ENCODE data around the gene CLASRP. TPM values are rescaled to one million over a fixed set of nuclear protein-coding genes. Genes with fewer than 3 reads are reported as not detected.
"Not testable (repeated sequence)": the region's sequence is repeated elsewhere in the genome, so short reads cannot be mapped to it uniquely, and the experiment has no call there.

CLASRP gene
- total and polyA plus RNA-seq, 2 donors (not counting 1 experiment from before 2014, with no cell fraction given), result 12.1 to 15.7 TPM

GRCh38 chr19:44993926-44994537 is 44.8 kb upstream of the CLASRP start:
- no peak for TF ChIP-seq CTCF (conservative IDR thresholded peaks at IDR 0.05 in 1 of 2, IDR thresholded peaks at IDR 0.05 in 1 of 2; ENCODE audit: low read depth in 1 of 2, low read length in 2 of 2)
- TF ChIP-seq EZH2 (IDR thresholded peaks at IDR 0.05; ENCODE audit: low read length, missing control alignments), result no peak
- Histone ChIP-seq H3K4me3 (replicated peaks in 1 of 4; ENCODE audit: control extremely low read depth in 1 of 4, insufficient read depth in 1 of 4, low read depth in 3 of 4, low read length in 4 of 4) (no peak overlapping the region), H3K27ac (ENCODE audit: insufficient read depth, low read length) (no peak overlapping the region), H3K36me3 (ENCODE audit: control insufficient read depth, insufficient read depth, low read length) (peaks cover 14% of the 10 kb centered on the region), H3K9ac (ENCODE audit: insufficient read depth, low read length) (no peak overlapping the region), H3K9me3 (ENCODE audit: control insufficient read depth, insufficient read depth, low read depth, low read length) (no peaks in the 10 kb centered on the region), H4K20me1 (ENCODE audit: control insufficient read depth, extremely low read depth, insufficient read depth, low read length) (no peaks in the 10 kb centered on the region), H3K79me2 (ENCODE audit: control insufficient read depth, insufficient read depth, low read length) (no peaks in the 10 kb centered on the region), H3K27me3 (ENCODE audit: control insufficient read depth, insufficient read depth, low read length) (no peaks in the 10 kb centered on the region), H3K4me1 (ENCODE audit: control insufficient read depth, extremely low read depth, insufficient read depth, low read length) (no peaks in the 10 kb centered on the region), H2AFZ (ENCODE audit: low read length) (no peak overlapping the region), H3K4me2 (ENCODE audit: extremely low read depth, insufficient read depth, low read length) (no peak overlapping the region)
- no peak for DNase-seq (ENCODE audit: low read depth in 2 of 2)

GRCh38 chr19:44998025-44998424 is 40.8 kb upstream of the CLASRP start:
- H3K27ac ChIP-seq (ENCODE audit: insufficient read depth, low read length), result no peak overlapping the region
- no peak overlapping the region for H3K4me3 ChIP-seq (replicated peaks in 1 of 4; ENCODE audit: control extremely low read depth in 1 of 4, insufficient read depth in 1 of 4, low read depth in 3 of 4, low read length in 4 of 4)
- DNase-seq (ENCODE audit: low read depth in 2 of 2), result no peak
- H3K36me3 ChIP-seq (ENCODE audit: control insufficient read depth, insufficient read depth, low read length), result peaks cover 2% of the 10 kb centered on the region
- no peaks in the 10 kb centered on the region for H3K27me3 ChIP-seq (ENCODE audit: control insufficient read depth, insufficient read depth, low read length)
- no peak overlapping the region for H3K4me2 ChIP-seq (ENCODE audit: extremely low read depth, insufficient read depth, low read length)
- no peaks in the 10 kb centered on the region for H3K79me2 ChIP-seq (ENCODE audit: control insufficient read depth, insufficient read depth, low read length)
- TF ChIP-seq EZH2 (IDR thresholded peaks at IDR 0.05; ENCODE audit: low read length, missing control alignments) (no peak), CTCF (conservative IDR thresholded peaks at IDR 0.05 in 1 of 2, IDR thresholded peaks at IDR 0.05 in 1 of 2; ENCODE audit: low read depth in 1 of 2, low read length in 2 of 2) (no peak)
- H3K9me3 ChIP-seq (ENCODE audit: control insufficient read depth, insufficient read depth, low read depth, low read length), result no peaks in the 10 kb centered on the region
- H4K20me1 ChIP-seq (ENCODE audit: control insufficient read depth, extremely low read depth, insufficient read depth, low read length), result no peaks in the 10 kb centered on the region
- H3K9ac ChIP-seq (ENCODE audit: insufficient read depth, low read length), result no peak overlapping the region
- peaks cover 3% of the 10 kb centered on the region for H3K4me1 ChIP-seq (ENCODE audit: control insufficient read depth, extremely low read depth, insufficient read depth, low read length)
- no peak overlapping the region for H2AFZ ChIP-seq (ENCODE audit: low read length)

GRCh38 chr19:44999131-44999925 is 39.5 kb upstream of the CLASRP start:
- not testable (repeated sequence) for DNase-seq (ENCODE audit: low read depth in 2 of 2); H3K79me2 ChIP-seq (ENCODE audit: control insufficient read depth, insufficient read depth, low read length); H3K4me2 ChIP-seq (ENCODE audit: extremely low read depth, insufficient read depth, low read length); H3K27ac ChIP-seq (ENCODE audit: insufficient read depth, low read length); H3K9ac ChIP-seq (ENCODE audit: insufficient read depth, low read length); H2AFZ ChIP-seq (ENCODE audit: low read length); H3K27me3 ChIP-seq (ENCODE audit: control insufficient read depth, insufficient read depth, low read length); H4K20me1 ChIP-seq (ENCODE audit: control insufficient read depth, extremely low read depth, insufficient read depth, low read length); H3K4me3 ChIP-seq (replicated peaks in 1 of 4; ENCODE audit: control extremely low read depth in 1 of 4, insufficient read depth in 1 of 4, low read depth in 3 of 4, low read length in 4 of 4); H3K4me1 ChIP-seq (ENCODE audit: control insufficient read depth, extremely low read depth, insufficient read depth, low read length); H3K36me3 ChIP-seq (ENCODE audit: control insufficient read depth, insufficient read depth, low read length); H3K9me3 ChIP-seq (ENCODE audit: control insufficient read depth, insufficient read depth, low read depth, low read length)

- Histone ChIP-seq H2AFZ (ENCODE audit: low read length) (peak overlapping the region; percentile 87), H3K27ac (ENCODE audit: insufficient read depth, low read length) (peak overlapping the region; percentile 38)
Measured at GRCh38 chr19:45000665-45001064, 38.2 kb upstream of the CLASRP start.

More at GRCh38 chr19:45000665-45001064, 38.2 kb upstream of the CLASRP start:
- Histone ChIP-seq H3K4me3 (replicated peaks in 1 of 4; ENCODE audit: control extremely low read depth in 1 of 4, insufficient read depth in 1 of 4, low read depth in 3 of 4, low read length in 4 of 4) (peak overlapping the region; percentile 28 to 48 (median 38)), H3K4me2 (ENCODE audit: extremely low read depth, insufficient read depth, low read length) (peak overlapping the region; percentile 95), H3K9ac (ENCODE audit: insufficient read depth, low read length) (peak overlapping the region; percentile 30)
- H3K36me3 ChIP-seq (ENCODE audit: control insufficient read depth, insufficient read depth, low read length); H4K20me1 ChIP-seq (ENCODE audit: control insufficient read depth, extremely low read depth, insufficient read depth, low read length); H3K27me3 ChIP-seq (ENCODE audit: control insufficient read depth, insufficient read depth, low read length); H3K9me3 ChIP-seq (ENCODE audit: control insufficient read depth, insufficient read depth, low read depth, low read length); H3K4me1 ChIP-seq (ENCODE audit: control insufficient read depth, extremely low read depth, insufficient read depth, low read length); DNase-seq (ENCODE audit: low read depth in 2 of 2); H3K79me2 ChIP-seq (ENCODE audit: control insufficient read depth, insufficient read depth, low read length): not testable (repeated sequence)
